GM21786 (cell line): ENCODE results near the gene FKBP5.

Experiments
- ATAC-seq: cut with Tn5 transposase; IDR thresholded peaks from one replicate; pipeline ENCODE4 v1.9.1; 2021; ENCODE audit not compliant: unreplicated experiment

FKBP5 gene

GRCh38 chr6:35665573-35665972, 23.1 kb downstream of the FKBP5 start:
- ATAC-seq, result no peak

GRCh38 chr6:35664945-35665344, 23.8 kb downstream of the FKBP5 start:
- ATAC-seq, result no peak

GRCh38 chr6:35663447-35664235, 25.1 kb downstream of the FKBP5 start:
- ATAC-seq, result no peak

- no peak for ATAC-seq
Observed at GRCh38 chr6:35662999-35663398, 25.7 kb downstream of the FKBP5 start.

GRCh38 chr6:35654883-35655282, 33.8 kb downstream of the FKBP5 start:
- no peak for ATAC-seq

GRCh38 chr6:35651244-35651643, 37.5 kb downstream of the FKBP5 start:
- ATAC-seq, result no peak

GRCh38 chr6:35650015-35650414, 38.7 kb downstream of the FKBP5 start:
- ATAC-seq, result no peak

- no peak for ATAC-seq
Observed at GRCh38 chr6:35648203-35648602, 40.5 kb downstream of the FKBP5 start.

- no peak for ATAC-seq
Observed at GRCh38 chr6:35647400-35647799, 41.3 kb downstream of the FKBP5 start.

- ATAC-seq, result no peak
Observed at GRCh38 chr6:35643162-35643535, 45.6 kb downstream of the FKBP5 start.

- ATAC-seq, result no peak
Observed at GRCh38 chr6:35642471-35643161, 46.1 kb downstream of the FKBP5 start.

- ATAC-seq, result no peak
Observed at GRCh38 chr6:35640017-35640664, 48.6 kb downstream of the FKBP5 start.

- ATAC-seq, result no peak
Observed at GRCh38 chr6:35638679-35639078, 50.0 kb downstream of the FKBP5 start.

GRCh38 chr6:35637911-35638310, 50.8 kb downstream of the FKBP5 start:
- ATAC-seq, result no peak

GRCh38 chr6:35635601-35636597, 52.8 kb downstream of the FKBP5 start:
- ATAC-seq, result no peak

- ATAC-seq, result no peak
Observed at GRCh38 chr6:35634316-35634715, 54.4 kb downstream of the FKBP5 start.

GRCh38 chr6:35633579-35634089, 55.1 kb downstream of the FKBP5 start:
- no peak for ATAC-seq

- no peak for ATAC-seq
Observed at GRCh38 chr6:35629876-35630378, 58.8 kb downstream of the FKBP5 start.

- ATAC-seq, result no peak
Observed at GRCh38 chr6:35626401-35626800, 62.3 kb downstream of the FKBP5 start.

GRCh38 chr6:35624341-35625070, 64.2 kb downstream of the FKBP5 start:
- ATAC-seq, result no peak
